Suprapubic skin (tissue), 4 donors: ENCODE data around the gene PLAGL1.

ENCODE experiments used
- CTCF ChIP-seq, 2 donors: fragments of 200-600 bp in 1 of 2; fragments of 450-650 bp in 1 of 2; sonication (generic) in 1 of 2; IDR thresholded peaks; one replicate each; pipeline ENCODE4 v1.5.1; 2016 to 2019; ENCODE audit warnings: antibody characterized with exemption in 2 of 2, mild to moderate bottlenecking in 1 of 2, moderate library complexity in 1 of 2
- POLR2A ChIP-seq, 2 donors: fragments of 450-650 bp; IDR thresholded peaks; one replicate each; pipeline ENCODE4 v1.6.1; 2017; ENCODE audit warnings: antibody characterized with exemption in 2 of 2, mild to moderate bottlenecking in 2 of 2, moderate library complexity in 2 of 2
- POLR2AphosphoS5 ChIP-seq, 3 donors: sonication (generic); formaldehyde crosslinking; IDR thresholded peaks; one replicate each; pipeline ENCODE4 v1.6.1; 2017; ENCODE audit warnings: antibody characterized with exemption in 3 of 3

GRCh38 chr6:144019929-144020328, 11.9 kb upstream of the PLAGL1 start:
- TF ChIP-seq CTCF (IDR thresholded peaks at IDR 0.05) (no peak), POLR2AphosphoS5 (IDR thresholded peaks at IDR 0.05) (no peak), POLR2A (IDR thresholded peaks at IDR 0.05) (no peak)
